Tibial artery (tissue), 4 donors: Measurements from ENCODE around the gene SERPINA6.
"Not testable (repeated sequence)": the region's sequence is repeated elsewhere in the genome, so short reads cannot be mapped to it uniquely, and the experiment has no call there.

Source experiments
- DNase-seq, 2 donors: peaks; one replicate each; pipeline ENCODE4 v3.0.0-alpha.2; 2019
- H3K27ac ChIP-seq, 2 donors: fragments of 200-600 bp; sonication (generic) in 1 of 2; 1 replicate in 1 of 2; 2 replicates in 1 of 2; pipeline ENCODE4 v1.5.1; 2018 to 2019; ENCODE audit warnings: mild to moderate bottlenecking in 1 of 2
- H3K27me3 ChIP-seq, 2 donors: fragments of 200-600 bp; sonication (generic) in 1 of 2; one replicate each; pipeline versions ENCODE4 v1.5.1 to v1.6.0; 2016 to 2019
- H3K36me3 ChIP-seq, 3 donors: fragments of 200-600 bp; sonication (generic) in 2 of 3; one replicate each; pipeline ENCODE4 v1.5.1; 2016 to 2019; ENCODE audit warnings: mild to moderate bottlenecking in 2 of 3
- H3K4me1 ChIP-seq, 4 donors: fragments of 200-600 bp; sonication (generic) in 2 of 4; 1 replicate in 3 of 4; 2 replicates in 1 of 4; pipeline ENCODE4 v1.5.1; 2016 to 2019
- H3K4me3 ChIP-seq, 2 donors: fragments of 200-600 bp; sonication (generic) in 1 of 2; 1 replicate in 1 of 2; 2 replicates in 1 of 2; pipeline ENCODE4 v1.5.1; 2018 to 2019; ENCODE audit warnings: mild to moderate bottlenecking in 2 of 2
- H3K9me3 ChIP-seq, 3 donors: fragments of 200-600 bp; sonication (generic) in 1 of 3; one replicate each; pipeline ENCODE4 v1.5.1; 2016 to 2019
- CTCF ChIP-seq, 2 experiments: fragments of 200-600 bp in 1 of 2; fragments of 450-650 bp in 1 of 2; IDR thresholded peaks; one replicate each; pipeline ENCODE4 v1.5.1; 2017 to 2019; ENCODE audit warnings: antibody characterized with exemption in 2 of 2, mild to moderate bottlenecking in 1 of 2, moderate library complexity in 1 of 2
- intact Hi-C: fragments of 100-400 bp; cut with DNase I; formaldehyde crosslinking; loops from one replicate; pipeline ENCODE4 v1.15.0; 2023; ENCODE audit warnings: low total_unique reads

The SERPINA6 gene, protein sequence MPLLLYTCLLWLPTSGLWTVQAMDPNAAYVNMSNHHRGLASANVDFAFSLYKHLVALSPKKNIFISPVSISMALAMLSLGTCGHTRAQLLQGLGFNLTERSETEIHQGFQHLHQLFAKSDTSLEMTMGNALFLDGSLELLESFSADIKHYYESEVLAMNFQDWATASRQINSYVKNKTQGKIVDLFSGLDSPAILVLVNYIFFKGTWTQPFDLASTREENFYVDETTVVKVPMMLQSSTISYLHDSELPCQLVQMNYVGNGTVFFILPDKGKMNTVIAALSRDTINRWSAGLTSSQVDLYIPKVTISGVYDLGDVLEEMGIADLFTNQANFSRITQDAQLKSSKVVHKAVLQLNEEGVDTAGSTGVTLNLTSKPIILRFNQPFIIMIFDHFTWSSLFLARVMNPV

DNA sequence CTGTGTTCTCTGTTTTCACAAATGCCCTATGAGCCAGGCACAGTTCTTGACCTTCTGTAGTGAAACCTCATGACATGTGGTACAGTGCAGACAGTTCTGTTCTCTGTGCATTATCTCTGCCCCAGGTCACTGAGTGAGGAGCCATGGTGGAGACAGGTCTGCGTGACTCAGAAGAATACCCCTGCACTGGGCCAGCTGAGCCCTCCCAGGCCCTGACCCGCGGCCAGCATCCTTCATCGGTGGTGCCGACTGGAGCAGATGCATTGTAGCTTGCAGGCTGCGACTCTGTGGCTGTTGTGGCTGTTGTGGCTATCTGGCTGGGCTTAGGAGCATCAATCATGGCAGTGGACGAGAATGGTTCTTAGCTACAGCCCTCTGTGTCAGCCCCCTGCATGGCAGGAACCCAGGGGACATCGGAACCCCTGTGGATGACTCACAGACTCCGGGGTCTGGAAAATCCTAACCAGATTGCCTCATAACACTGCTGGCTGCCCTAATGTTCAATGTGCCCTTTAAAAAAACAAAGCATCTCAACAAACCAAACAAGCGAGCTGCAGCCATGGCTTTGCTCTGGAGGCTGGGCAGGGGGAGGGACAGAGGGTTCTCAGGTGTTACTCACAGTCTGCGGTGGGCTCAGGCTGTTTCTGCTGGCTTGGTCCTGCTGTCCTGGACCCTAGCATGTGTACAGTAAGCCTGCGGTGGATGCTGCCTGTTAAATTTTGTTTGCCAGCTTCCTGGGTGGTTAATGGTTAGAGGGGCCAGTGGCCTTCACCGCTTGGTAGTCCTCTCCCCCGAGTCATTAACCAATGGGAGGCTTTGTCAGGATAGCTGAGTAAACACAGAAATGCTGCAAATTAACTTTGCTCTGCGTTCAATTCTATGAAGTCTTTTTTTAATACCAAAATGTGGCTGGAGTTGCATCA lies at the start of gene SERPINA6:
Gene SERPINA6, minus strand, starts transcription at position 689 of the 923 bp plus-strand sequence. CDS start 8,688 bp downstream, outside the sequence.
- TF ChIP-seq CTCF (IDR thresholded peaks at IDR 0.05) = no peak
- H3K4me1 ChIP-seq = no peaks in the 10 kb centered on the region
- H3K27me3 ChIP-seq = peaks cover 0 to 2% of the 10 kb centered on the region in 2 donors
- no peak within 1 kb of the TSS for H3K4me3 ChIP-seq
- no peaks in the 10 kb centered on the region for H3K36me3 ChIP-seq
- H3K27ac ChIP-seq = no peak within 1 kb of the TSS
- no peaks in the 10 kb centered on the region for H3K9me3 ChIP-seq
- intact Hi-C loops = no loop called here
- DNase-seq = no peak

GRCh38 chr14:94372021-94372605 lies 49.0 kb upstream of the SERPINA6 start:
- H3K4me3 ChIP-seq = no peak overlapping the region
- TF ChIP-seq CTCF (IDR thresholded peaks at IDR 0.05) = no peak
- no peaks in the 10 kb centered on the region for H3K4me1 ChIP-seq
- DNase-seq = no peak
- intact Hi-C loops = no loop called here
- no peaks in the 10 kb centered on the region for H3K36me3 ChIP-seq
- H3K9me3 ChIP-seq = no peaks in the 10 kb centered on the region
- no peaks in the 10 kb centered on the region for H3K27me3 ChIP-seq
- no peak overlapping the region for H3K27ac ChIP-seq

GRCh38 chr14:94370524-94370910 lies 47.4 kb upstream of the SERPINA6 start:
- H3K36me3 ChIP-seq = no peaks in the 10 kb centered on the region
- no peak overlapping the region for H3K4me3 ChIP-seq
- no peaks in the 10 kb centered on the region for H3K4me1 ChIP-seq
- intact Hi-C loops = no loop called here
- H3K27me3 ChIP-seq = no peaks in the 10 kb centered on the region
- H3K9me3 ChIP-seq = no peaks in the 10 kb centered on the region
- no peak for TF ChIP-seq CTCF (IDR thresholded peaks at IDR 0.05)
- H3K27ac ChIP-seq = no peak overlapping the region
- DNase-seq = peak in 1 of 2 donors; percentile 5

DNA sequence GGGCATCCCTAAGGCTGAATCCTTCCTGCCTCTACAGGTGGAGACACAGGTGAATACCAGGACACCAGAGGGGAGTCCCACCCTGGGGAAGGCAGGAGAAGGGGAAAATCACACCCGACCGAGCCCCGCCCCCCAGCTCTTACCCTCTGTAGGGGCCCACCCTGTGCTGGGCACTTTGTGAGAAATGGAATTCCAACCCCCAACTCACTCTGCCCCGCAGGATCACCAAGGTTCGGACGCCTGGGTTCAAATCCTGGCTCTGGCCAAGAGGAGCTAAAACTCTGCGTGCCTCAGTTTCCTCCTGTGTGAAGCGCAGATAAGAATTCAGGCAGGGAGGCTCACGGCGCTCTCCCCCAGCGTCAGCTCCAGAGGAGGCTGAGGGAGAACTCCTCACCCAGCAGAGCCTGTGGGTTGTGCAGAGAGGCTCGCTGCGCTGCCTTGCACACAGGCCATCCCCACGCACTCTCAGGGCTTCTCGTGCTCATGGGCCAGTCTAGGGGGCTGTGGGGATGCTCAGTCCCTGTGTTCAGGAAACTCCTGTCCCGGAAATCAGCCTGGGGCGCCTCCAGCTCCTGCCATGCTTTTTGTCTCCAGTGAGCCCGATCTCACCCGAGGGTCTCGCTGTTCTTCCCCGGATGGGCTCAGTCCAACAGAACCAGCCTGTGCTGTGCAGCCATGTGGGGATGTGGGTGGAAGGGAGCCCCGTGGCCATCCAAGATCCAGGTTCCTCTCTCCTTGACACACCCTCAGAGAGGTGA lies 46.8 kb upstream of the SERPINA6 start:
- H3K27me3 ChIP-seq, H3K27ac ChIP-seq, H3K36me3 ChIP-seq, intact Hi-C loops, H3K4me3 ChIP-seq, H3K4me1 ChIP-seq, H3K9me3 ChIP-seq: not testable (repeated sequence)
- peak; percentile 12 to 48 for DNase-seq

DNA sequence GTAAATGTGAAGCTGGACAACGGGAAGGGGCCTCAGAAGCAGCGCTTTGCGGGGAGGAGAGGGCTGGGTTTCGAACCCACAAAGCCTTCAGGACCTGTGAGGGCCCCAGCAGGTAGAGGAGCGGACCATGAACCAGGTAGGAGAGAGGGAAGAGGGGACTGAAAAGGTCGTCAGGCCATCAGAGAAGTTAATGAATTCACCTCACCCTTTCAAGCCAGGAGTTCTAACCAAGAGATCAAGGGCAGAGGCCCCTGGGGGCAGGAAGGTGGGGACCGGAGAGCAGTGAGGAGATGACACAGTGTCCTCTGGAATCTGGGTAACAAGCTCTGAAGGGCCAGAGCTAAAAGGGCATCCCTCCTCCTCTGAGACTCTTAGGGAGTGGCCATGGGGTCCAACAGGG lies 45.8 kb upstream of the SERPINA6 start:
- Histone ChIP-seq H3K9me3 (no peaks in the 10 kb centered on the region), H3K4me3 (no peak overlapping the region), H3K36me3 (no peaks in the 10 kb centered on the region), H3K27me3 (no peaks in the 10 kb centered on the region), H3K4me1 (no peaks in the 10 kb centered on the region), H3K27ac (no peak overlapping the region)
- intact Hi-C loops = no loop called here
- no peak for TF ChIP-seq CTCF (IDR thresholded peaks at IDR 0.05)
- peak in 1 of 2 donors; percentile 7 for DNase-seq
